Stimulated activated CD4-positive, alpha-beta T cell treated with anti-CD3 and anti-CD28 coated beads, Interleukin-2, amount 100 ng/mL, for 48 hours (primary cell): Measurements from ENCODE around the gene FH.
A peak's percentile ranks its signal among the peaks of the same experiment; 100 is the strongest.

Experiments used
- DNase-seq, 2 donors: peaks; one replicate each; pipeline ENCODE4 v3.0.0-alpha.2; 2020

The FH gene

GRCh38 chr1:241519308-241520079 lies at the start of gene FH:
FH (minus strand) TSS chr1:241519755; CDS start chr1:241519722, 33 bp downstream.
- peak; percentile 86 to 87 for DNase-seq

- DNase-seq, result no peak
Measured at GRCh38 chr1:241560849-241561187, 41.3 kb upstream of the FH start.

- DNase-seq, result no peak
Measured at GRCh38 chr1:241560146-241560848, 40.7 kb upstream of the FH start.

DNA sequence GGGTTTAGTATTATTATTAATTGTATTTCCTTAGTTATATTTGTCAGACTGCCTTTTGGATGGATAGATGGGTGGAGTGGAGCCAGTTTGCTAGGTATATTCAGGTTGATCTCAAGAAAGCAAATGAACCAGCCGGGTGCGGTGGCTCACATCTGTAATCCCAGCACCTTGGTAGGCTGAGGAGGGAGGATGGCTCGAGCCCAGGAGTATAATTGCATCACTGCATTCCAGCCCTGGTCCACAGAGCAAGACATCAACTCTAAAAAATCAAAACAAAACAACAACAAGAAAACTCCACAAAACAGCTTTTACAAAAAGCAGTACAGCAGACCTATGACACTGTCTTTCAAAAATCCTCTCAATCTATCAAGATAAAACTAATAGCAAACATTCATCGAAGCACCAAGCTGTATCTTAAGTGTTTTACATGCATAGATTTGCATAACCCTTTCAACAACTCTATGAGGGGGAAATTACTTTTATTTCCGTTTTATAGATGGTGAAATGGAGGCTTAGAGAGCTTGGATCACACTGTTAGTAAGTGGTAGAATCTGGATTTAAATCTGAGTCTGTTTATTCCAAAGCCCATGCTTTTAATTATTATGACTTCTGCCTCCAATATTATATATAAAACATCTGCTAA lies 38.1 kb upstream of the FH start:
- no peak for DNase-seq

- no peak for DNase-seq
Measured at GRCh38 chr1:241557031-241557430, 37.5 kb upstream of the FH start.

DNA sequence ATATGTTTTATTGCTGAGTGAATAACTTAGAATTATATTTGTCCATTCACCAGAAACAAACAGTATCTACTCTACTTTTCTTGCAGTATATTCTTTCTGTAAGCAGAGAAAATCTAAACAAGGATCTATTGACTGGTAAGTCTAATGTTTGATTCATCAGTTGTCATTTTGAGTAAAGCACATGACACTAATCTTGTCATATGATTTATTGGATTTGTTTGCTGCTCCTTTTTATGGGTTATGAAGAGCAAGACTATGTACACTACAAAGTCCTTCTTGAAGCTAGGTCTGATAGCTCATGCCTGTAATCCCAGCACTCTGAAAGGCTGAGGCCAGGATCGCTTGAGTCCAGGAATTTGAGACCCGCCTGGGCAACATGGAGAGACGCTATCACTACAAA lies 36.0 kb upstream of the FH start:
- no peak for DNase-seq

- no peak for DNase-seq
Measured at GRCh38 chr1:241553886-241554592, 34.5 kb upstream of the FH start.

GRCh38 chr1:241551759-241552638 lies 32.4 kb upstream of the FH start:
- DNase-seq, result peak; percentile 20 to 36

DNA sequence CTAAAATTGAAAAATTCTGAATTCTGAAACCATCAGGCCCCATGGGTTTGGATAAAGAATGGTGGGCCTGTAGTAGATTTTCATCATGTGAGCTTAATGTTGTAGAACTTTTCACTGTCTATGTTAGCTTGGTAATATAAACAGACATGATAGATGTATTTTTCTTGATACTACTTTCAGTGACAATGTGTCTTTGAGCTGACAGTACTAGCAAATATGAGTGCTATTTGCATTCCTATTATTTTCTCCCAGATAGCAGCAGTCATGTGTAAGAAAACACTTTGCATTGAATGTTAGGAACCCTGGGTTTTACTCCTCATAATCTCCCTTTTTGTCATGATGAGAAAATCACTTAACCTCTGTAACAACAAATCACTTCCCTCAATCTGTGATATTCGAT lies 30.8 kb upstream of the FH start:
- DNase-seq, result no peak

DNA sequence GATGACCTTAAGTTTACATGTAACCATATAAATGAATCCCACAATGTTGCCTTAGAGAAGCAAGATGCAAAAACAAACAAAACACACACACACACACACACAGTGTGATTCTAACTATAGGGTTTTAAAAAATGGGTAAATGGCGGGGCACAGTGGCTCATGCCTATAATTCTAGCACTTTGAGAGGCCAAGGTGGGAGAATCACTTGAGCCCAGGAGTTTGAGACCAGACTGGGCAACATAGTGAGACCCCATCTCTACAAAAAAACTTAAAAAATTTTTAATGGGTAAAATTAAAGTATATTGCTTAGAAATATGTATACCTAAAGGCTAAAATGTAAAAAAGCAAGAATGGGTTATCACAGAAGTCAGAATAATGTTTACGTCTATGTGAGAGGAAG lies 28.5 kb upstream of the FH start:
- DNase-seq, result no peak

- no peak for DNase-seq
Measured at GRCh38 chr1:241542199-241542907, 22.8 kb upstream of the FH start.

- no peak for DNase-seq
Measured at GRCh38 chr1:241536969-241537368, 17.4 kb upstream of the FH start.

- no peak for DNase-seq
Measured at GRCh38 chr1:241536304-241536703, 16.7 kb upstream of the FH start.

DNA sequence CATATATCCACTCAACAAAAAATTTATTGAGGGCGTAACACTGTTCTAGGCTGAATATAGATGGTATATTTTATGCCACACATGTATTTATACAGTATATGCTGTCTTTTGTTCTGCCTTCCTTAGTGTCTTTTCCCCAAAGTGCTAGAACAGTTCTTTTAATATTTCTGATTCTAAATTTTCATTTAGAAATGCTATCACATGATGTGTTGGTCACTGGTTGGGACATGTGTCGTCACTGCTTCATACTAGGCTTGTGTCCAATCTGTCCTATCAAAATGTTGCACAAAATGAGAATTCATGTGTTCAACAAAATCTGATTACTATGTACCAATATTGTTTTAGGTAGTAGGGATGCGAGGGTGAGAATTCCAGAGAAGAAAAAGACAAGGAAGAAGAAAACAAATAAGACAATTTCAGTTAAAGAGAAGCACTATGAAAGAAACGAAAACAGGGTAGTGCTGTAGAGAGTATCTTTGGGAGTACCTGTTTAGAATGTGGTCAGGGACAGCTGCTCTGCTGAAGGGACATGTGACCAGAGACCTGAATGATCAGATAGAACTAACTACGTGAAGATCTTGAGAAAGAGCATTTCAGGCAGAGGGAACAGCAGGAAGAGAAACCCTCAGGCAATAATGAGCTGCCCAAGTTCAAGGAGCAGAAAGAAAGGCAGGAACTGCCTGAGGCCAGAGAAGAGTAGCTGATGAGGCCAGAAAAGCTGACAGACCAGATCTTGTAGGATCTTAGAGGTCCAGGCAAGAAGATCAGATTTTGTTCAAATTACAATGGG lies 14.0 kb upstream of the FH start:
- no peak for DNase-seq

DNA sequence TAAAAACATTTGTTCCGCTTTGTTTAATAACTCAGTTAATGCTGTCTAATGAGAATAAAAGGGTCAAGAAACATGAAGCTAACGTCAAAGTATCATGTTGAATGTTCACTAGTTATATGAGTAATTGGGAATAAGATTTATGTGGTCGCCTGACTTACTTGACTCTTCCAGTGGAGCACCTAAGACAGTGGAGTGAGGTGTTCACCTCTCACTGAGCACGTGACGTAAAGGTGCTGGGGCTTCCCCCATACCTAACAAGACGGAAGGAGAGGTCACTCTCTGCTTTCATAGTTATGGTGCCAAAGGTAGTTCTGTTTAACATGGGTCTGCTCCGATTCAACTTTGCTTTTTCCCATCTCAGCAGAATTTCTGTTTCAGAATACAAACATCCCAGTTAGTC lies 13.3 kb upstream of the FH start:
- DNase-seq, result peak in 1 of 2 donors; percentile 3

DNA sequence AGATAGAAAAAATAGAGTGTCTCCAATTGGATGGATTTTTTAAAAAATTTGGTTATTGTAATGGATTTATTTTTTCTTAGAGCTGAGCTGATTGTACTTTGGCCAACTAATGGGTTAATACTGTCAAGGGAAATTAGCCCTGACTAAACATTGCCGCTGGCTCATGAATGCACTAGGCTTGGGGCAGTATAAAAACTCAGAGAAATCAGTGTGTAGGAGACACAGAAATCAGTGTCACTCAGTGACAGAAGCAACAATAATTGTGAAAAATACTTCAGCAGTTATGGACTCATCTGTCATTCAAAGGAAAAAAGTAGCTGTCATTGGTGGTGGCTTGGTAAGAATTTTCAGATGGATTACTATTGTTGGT lies 12.6 kb upstream of the FH start, which contains the start of gene KMO:
Gene KMO, plus strand, starts transcription at position 217 of the 370 bp plus-strand sequence. Its CDS starts 67 bp downstream, at position 284.
- DNase-seq, result no peak

DNA sequence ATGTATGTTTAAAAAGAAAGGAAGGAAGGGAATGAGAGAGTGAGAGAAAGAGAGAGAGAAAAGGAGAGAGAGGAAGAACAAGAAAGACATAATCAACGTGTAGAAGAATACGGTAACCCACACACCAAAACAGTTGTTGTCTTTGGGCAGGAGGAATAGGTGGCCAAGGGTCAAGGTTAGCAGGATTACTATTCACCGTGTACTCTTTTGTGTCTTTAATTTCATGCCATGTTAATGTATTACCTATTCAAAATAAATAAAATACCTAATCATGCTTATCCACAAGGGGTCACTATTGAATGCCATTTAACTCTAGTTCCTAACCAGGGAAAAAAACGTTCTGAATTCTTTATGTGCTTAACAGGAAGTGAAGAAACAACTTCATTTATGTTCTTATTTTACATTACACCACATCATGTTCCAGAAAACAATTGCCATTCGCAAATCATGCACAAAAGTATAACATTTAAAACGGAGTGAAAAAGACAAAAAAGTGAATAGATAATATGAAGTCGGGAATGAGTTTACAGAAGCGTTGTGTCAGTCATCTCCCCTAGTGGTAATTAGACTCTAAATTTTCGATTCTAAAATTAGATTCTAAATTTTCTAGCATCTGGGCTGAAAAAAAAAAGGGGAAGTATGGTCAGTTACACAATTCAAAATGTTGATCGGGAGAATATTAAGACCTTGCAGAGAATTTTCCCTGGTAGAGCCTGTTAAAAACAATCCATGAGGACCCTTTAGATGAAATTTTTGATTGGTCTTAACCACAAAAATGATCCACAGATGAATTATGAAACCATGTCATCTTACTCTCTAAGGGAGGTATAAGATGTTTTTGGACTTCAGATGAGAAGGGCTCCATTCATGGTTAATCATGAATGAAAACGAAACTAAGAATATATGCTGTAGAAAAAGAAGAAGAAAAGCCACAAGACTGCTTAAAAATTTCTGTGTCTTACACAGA lies 11.9 kb upstream of the FH start:
- DNase-seq, result no peak

- no peak for DNase-seq
Measured at GRCh38 chr1:241527146-241527545, 7.6 kb upstream of the FH start.

DNA sequence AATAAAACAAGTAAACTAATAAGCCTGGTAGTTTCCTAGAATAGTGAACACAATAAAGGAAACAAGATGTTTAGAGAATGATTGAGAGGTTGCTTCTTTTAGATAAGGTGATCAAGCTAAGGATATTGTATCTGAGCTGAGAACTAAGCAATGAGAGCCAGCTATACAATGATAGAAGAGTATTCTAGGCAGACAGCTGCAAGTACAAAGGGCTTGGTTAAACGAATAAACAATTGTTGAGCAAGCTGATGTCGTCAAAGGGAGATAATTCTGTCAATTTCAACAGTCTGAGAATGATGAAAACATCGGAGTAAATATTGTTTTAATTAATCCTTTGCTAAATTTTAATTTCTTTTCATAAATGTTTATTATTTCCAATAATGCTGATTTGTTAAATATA lies 5.5 kb upstream of the FH start:
- DNase-seq, result no peak

- no peak for DNase-seq
Measured at GRCh38 chr1:241521718-241522117, 2.2 kb upstream of the FH start.
